H9 (cell line): ENCODE measurements around the gene ZNF792. TPM values are rescaled to one million over a fixed set of nuclear protein-coding genes. Genes with fewer than 3 reads are reported as not detected.

Source experiments
- DNase-seq: peaks from one replicate; pipeline ENCODE4 v3.0.0-alpha.2; 2017
- H2AFZ ChIP-seq: one replicate; pipeline ENCODE4 v1.6.1; 2013; ENCODE audit warnings: mild to moderate bottlenecking, low read length, control low read depth, moderate library complexity
- H2AK5ac ChIP-seq: 2 replicates; pipeline ENCODE4 v1.6.1; 2013; ENCODE audit warnings: low read length, control low read depth, mixed read lengths; ENCODE audit not compliant: insufficient read length
- H2BK120ac ChIP-seq: one replicate; pipeline ENCODE4 v1.6.1; 2013; ENCODE audit warnings: low read depth, mild to moderate bottlenecking, low read length, control low read depth, inconsistent platforms; ENCODE audit not compliant: poor library complexity, severe bottlenecking
- H2BK12ac ChIP-seq: 2 replicates; pipeline ENCODE4 v1.6.1; 2013; ENCODE audit warnings: low read length, control low read depth, mixed read lengths, low read depth; ENCODE audit not compliant: insufficient read length
- H2BK15ac ChIP-seq: 2 replicates; pipeline ENCODE4 v1.6.1; 2013; ENCODE audit warnings: low read depth, low read length, control low read depth
- H2BK20ac ChIP-seq: one replicate; pipeline ENCODE4 v1.6.1; 2013; ENCODE audit warnings: low read depth, mild to moderate bottlenecking, low read length, control low read depth, inconsistent platforms; ENCODE audit not compliant: poor library complexity, severe bottlenecking
- H2BK5ac ChIP-seq: 2 replicates; pipeline ENCODE4 v1.6.1; 2013; ENCODE audit warnings: low read length, control low read depth, mixed read lengths; ENCODE audit not compliant: insufficient read length
- H3K14ac ChIP-seq: 2 replicates; pipeline ENCODE4 v1.6.1; 2013; ENCODE audit warnings: low read length, control low read depth; ENCODE audit not compliant: insufficient read depth
- H3K18ac ChIP-seq: 2 replicates; pipeline ENCODE4 v1.6.1; 2013; ENCODE audit warnings: low read depth, mild to moderate bottlenecking, mixed read lengths, low read length, control low read depth; ENCODE audit not compliant: insufficient read length
- H3K23ac ChIP-seq: 2 replicates; pipeline ENCODE4 v1.6.1; 2013; ENCODE audit warnings: low read length, control low read depth, mixed read lengths, low read depth; ENCODE audit not compliant: insufficient read length
- H3K23me2 ChIP-seq: 2 replicates; pipeline ENCODE4 v1.6.1; 2013; ENCODE audit warnings: low read depth, mild to moderate bottlenecking, mixed read lengths, low read length, control low read depth; ENCODE audit not compliant: insufficient read length, poor library complexity, severe bottlenecking
- H3K27ac ChIP-seq: 2 replicates; pipeline ENCODE4 v1.5.1; 2013; ENCODE audit warnings: low read length, control low read depth, mixed read lengths, low read depth; ENCODE audit not compliant: insufficient read length
- H3K27me3 ChIP-seq: 2 replicates; pipeline ENCODE4 v1.6.1; 2013; ENCODE audit warnings: low read length, control low read depth, inconsistent platforms; ENCODE audit not compliant: insufficient read depth
- H3K4ac ChIP-seq: 2 replicates; pipeline ENCODE4 v1.6.1; 2013; ENCODE audit warnings: low read depth, mild to moderate bottlenecking, control low read depth, inconsistent platforms, low read length, moderate library complexity
- H3K4me1 ChIP-seq: 2 replicates; pipeline ENCODE4 v1.6.1; 2013; ENCODE audit warnings: low read length, control low read depth, inconsistent platforms; ENCODE audit not compliant: insufficient read depth
- H3K4me2 ChIP-seq: 2 replicates; pipeline ENCODE4 v1.6.1; 2013; ENCODE audit warnings: low read length, control low read depth, mixed read lengths; ENCODE audit not compliant: insufficient read length, insufficient read depth
- H3K56ac ChIP-seq: 2 replicates; pipeline ENCODE4 v1.6.1; 2013; ENCODE audit warnings: low read depth, mild to moderate bottlenecking, mixed read lengths, low read length, control low read depth; ENCODE audit not compliant: insufficient read length
- H3K79me1 ChIP-seq: 2 replicates; pipeline ENCODE4 v1.6.1; 2013; ENCODE audit warnings: low read depth, mild to moderate bottlenecking, moderate library complexity, low read length, control low read depth, inconsistent platforms; ENCODE audit not compliant: insufficient read depth, poor library complexity, severe bottlenecking
- H3K79me2 ChIP-seq: 2 replicates; pipeline ENCODE4 v1.6.1; 2013; ENCODE audit warnings: low read length, control low read depth, inconsistent platforms; ENCODE audit not compliant: insufficient read depth
- H3K9ac ChIP-seq: 2 replicates; pipeline ENCODE4 v1.6.1; 2013; ENCODE audit warnings: low read length, control low read depth, mixed read lengths; ENCODE audit not compliant: insufficient read length; ENCODE audit errors: extremely low read depth
- H3K9me3 ChIP-seq: one replicate; pipeline ENCODE4 v1.6.1; 2013; ENCODE audit warnings: low read depth, low read length, inconsistent platforms; ENCODE audit not compliant: control insufficient read depth
- H3T11ph ChIP-seq: one replicate; pipeline ENCODE4 v1.6.1; 2013; ENCODE audit warnings: mild to moderate bottlenecking, low read length, control low read depth, inconsistent platforms
- H4K20me1 ChIP-seq: one replicate; pipeline ENCODE4 v1.6.1; 2013; ENCODE audit not compliant: control insufficient read depth, insufficient read length, insufficient read depth
- H4K5ac ChIP-seq: 2 replicates; pipeline ENCODE4 v1.6.1; 2013; ENCODE audit warnings: low read depth, mild to moderate bottlenecking, mixed read lengths, low read length, control low read depth; ENCODE audit not compliant: insufficient read length
- H4K8ac ChIP-seq: replicated peaks from 2 replicates; pipeline ENCODE4 v1.6.1; 2013; ENCODE audit warnings: low read length, control low read depth, mixed read lengths, low read depth; ENCODE audit not compliant: insufficient read length
- H4K91ac ChIP-seq: 2 replicates; pipeline ENCODE4 v1.6.1; 2013; ENCODE audit warnings: low read depth, mild to moderate bottlenecking, moderate library complexity, mixed read lengths, low read length, control low read depth; ENCODE audit not compliant: insufficient read length
- H3K27ac Mint-ChIP-seq, 3 experiments: 2 replicates in 2 of 3; 3 replicates in 1 of 3; pipeline ENCODE4 v1.8.0; 2020 to 2021; ENCODE audit warnings: mixed read lengths in 3 of 3, mild to moderate bottlenecking in 1 of 3, moderate library complexity in 1 of 3
- H3K27me3 Mint-ChIP-seq: 2 replicates; pipeline ENCODE4 v1.8.0; 2021; ENCODE audit warnings: low read depth, mild to moderate bottlenecking, moderate library complexity, mixed read lengths
- H3K36me3 Mint-ChIP-seq, 3 experiments: 2 replicates in 2 of 3; 3 replicates in 1 of 3; pipeline ENCODE4 v1.8.0; 2020 to 2021; ENCODE audit warnings: low read depth in 3 of 3, mixed read lengths in 3 of 3; ENCODE audit not compliant: insufficient read depth in 1 of 3
- H3K4me1 Mint-ChIP-seq, 2 experiments: 2 replicates each; pipeline ENCODE4 v1.8.0; 2020; ENCODE audit warnings: mixed read lengths in 2 of 2
- H3K4me3 Mint-ChIP-seq, 2 experiments: 2 replicates in 1 of 2; 3 replicates in 1 of 2; pipeline ENCODE4 v1.8.0; 2020 to 2021; ENCODE audit warnings: mild to moderate bottlenecking in 2 of 2, mixed read lengths in 2 of 2, moderate library complexity in 1 of 2
- H3K9me3 Mint-ChIP-seq, 2 experiments: 2 replicates in 1 of 2; 3 replicates in 1 of 2; pipeline ENCODE4 v1.8.0; 2020; ENCODE audit warnings: mild to moderate bottlenecking in 2 of 2, mixed read lengths in 2 of 2, moderate library complexity in 1 of 2
- WGBS: extraction: QIAGEN DNeasy Blood & Tissue Kit; methylation state at CpG from one replicate; pipeline ENCODE4 v1.1.7; 2013; ENCODE audit warnings: missing lambda C conversion rate, low lambda C conversion rate, mixed read lengths; ENCODE audit not compliant: insufficient read length; ENCODE audit errors: extremely low coverage; 5-methylcytosine and 5-hydroxymethylcytosine counted together
- total RNA-seq: library from RNA; stranded (reverse); gene quantifications from 2 replicates; pipeline ENCODE4 v1.2.1, GENCODE V29; 2021
- TF ChIP-seq, protein P1 (sequence below): fragments of 200-600 bp; sonication (generic); conservative IDR thresholded peaks from 3 replicates; pipeline ENCODE4 v1.8.0; 2021; ENCODE audit warnings: antibody characterized with exemption, mild to moderate bottlenecking

Gene ZNF792
- total RNA-seq, 1 experiment from 2014 or later: 8.3 TPM

DNA sequence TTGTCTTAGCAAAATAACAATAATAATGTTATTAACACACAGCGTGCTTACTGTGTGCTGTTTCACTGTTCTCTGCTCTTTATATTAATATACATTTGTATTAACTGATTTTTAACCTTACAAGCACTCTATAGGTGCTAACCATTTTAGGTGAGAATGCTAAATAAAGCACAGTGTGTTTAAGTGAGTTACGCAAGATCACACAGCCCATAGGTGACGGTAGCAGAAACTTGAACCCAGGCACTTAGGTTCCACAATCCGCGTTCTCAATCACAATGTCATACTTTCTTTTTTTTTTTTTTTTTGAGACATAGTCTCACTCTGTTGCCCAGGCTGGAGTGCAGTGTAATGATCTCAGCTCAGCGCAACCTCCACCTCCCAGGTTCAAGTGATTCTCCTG, 31.5 kb downstream of the ZNF792 start:
- H4K91ac ChIP-seq: no peak overlapping the region
- Mint-ChIP-seq H3K4me3 (no peak overlapping the region), H3K9me3 (no peaks in the 10 kb centered on the region; a peak in 1 of 5 replicates)

More for the DNA sequence above, 31.5 kb downstream of the ZNF792 start:
- H3K27me3 Mint-ChIP-seq: no peaks in the 10 kb centered on the region
- Histone ChIP-seq H2AFZ (no peak overlapping the region), H2BK12ac (no peak overlapping the region), H3K27ac (no peak overlapping the region), H3K23me2 (no peaks in the 10 kb centered on the region), H3K4ac (no peak overlapping the region), H3K56ac (no peak overlapping the region), H4K8ac (no peak overlapping the region), H4K20me1 (no peaks in the 10 kb centered on the region), H3K79me2 (no peaks in the 10 kb centered on the region), H2AK5ac (no peak overlapping the region), H3K4me2 (no peak overlapping the region), H3K4me1 (no peaks in the 10 kb centered on the region), H3T11ph (no peak overlapping the region), H2BK20ac (no peak overlapping the region), H3K18ac (no peak overlapping the region), H3K79me1 (no peaks in the 10 kb centered on the region), H2BK5ac (no peak overlapping the region), H2BK15ac (no peak overlapping the region), H3K23ac (no peak overlapping the region), H3K27me3 (no peaks in the 10 kb centered on the region), H3K14ac (no peak overlapping the region), H3K9ac (no peak overlapping the region), H3K9me3 (no peaks in the 10 kb centered on the region), H2BK120ac (no peak overlapping the region), H4K5ac (no peak overlapping the region)
- WGBS: no CpG with 5 or more reads among the region's 6 CpGs
- H3K36me3 Mint-ChIP-seq: peaks cover 36 to 60% (median 42%) of the 10 kb centered on the region in 3 experiments
- H3K4me1 Mint-ChIP-seq: peaks cover 4% of the 10 kb centered on the region in 2 experiments; a peak in 2 of 4 replicates
- H3K27ac Mint-ChIP-seq: no peak overlapping the region
- no peak for DNase-seq
- TF ChIP-seq, protein P1, sequence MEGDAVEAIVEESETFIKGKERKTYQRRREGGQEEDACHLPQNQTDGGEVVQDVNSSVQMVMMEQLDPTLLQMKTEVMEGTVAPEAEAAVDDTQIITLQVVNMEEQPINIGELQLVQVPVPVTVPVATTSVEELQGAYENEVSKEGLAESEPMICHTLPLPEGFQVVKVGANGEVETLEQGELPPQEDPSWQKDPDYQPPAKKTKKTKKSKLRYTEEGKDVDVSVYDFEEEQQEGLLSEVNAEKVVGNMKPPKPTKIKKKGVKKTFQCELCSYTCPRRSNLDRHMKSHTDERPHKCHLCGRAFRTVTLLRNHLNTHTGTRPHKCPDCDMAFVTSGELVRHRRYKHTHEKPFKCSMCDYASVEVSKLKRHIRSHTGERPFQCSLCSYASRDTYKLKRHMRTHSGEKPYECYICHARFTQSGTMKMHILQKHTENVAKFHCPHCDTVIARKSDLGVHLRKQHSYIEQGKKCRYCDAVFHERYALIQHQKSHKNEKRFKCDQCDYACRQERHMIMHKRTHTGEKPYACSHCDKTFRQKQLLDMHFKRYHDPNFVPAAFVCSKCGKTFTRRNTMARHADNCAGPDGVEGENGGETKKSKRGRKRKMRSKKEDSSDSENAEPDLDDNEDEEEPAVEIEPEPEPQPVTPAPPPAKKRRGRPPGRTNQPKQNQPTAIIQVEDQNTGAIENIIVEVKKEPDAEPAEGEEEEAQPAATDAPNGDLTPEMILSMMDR: no peak
